K562 (cell line): ENCODE measurements around the gene ERAL1. TPM values are rescaled to one million over a fixed set of nuclear protein-coding genes. Genes with fewer than 3 reads are reported as not detected.

Experiments used
- CSDE1 ChIP-seq, 2 experiments: fragments of 450-650 bp; IDR thresholded peaks; 2 replicates each; pipeline ENCODE4 v1.6.1; 2016; ENCODE audit warnings: mild to moderate bottlenecking in 1 of 2
- CTCFL ChIP-seq: IDR thresholded peaks from 2 replicates; pipeline ENCODE4 v1.6.1; 2011; ENCODE audit warnings: borderline replicate concordance, low read depth, mild to moderate bottlenecking, moderate library complexity, low read length; ENCODE audit not compliant: insufficient read depth, poor library complexity, severe bottlenecking
- EP300 ChIP-seq: IDR thresholded peaks from 2 replicates; pipeline ENCODE4 v1.6.1; 2012; ENCODE audit warnings: low read length, improper control_type of control experiment
- POU5F1 ChIP-seq: fragments of 150-350 bp; IDR thresholded peaks from 2 replicates; pipeline ENCODE4 v1.6.1; 2014; ENCODE audit warnings: borderline replicate concordance, low read length, low read depth, mild to moderate bottlenecking; ENCODE audit not compliant: partially characterized antibody
- RBM17 ChIP-seq: fragments of 200-400 bp; formaldehyde crosslinking; IDR thresholded peaks from 2 replicates; pipeline ENCODE4 v1.6.1; 2017; ENCODE audit warnings: low read depth, mild to moderate bottlenecking, low read length, borderline replicate concordance
- U2AF1 ChIP-seq: fragments of 200-400 bp; formaldehyde crosslinking; optimal IDR thresholded peaks from 2 replicates; pipeline ENCODE3; 2017; ENCODE audit warnings: mild to moderate bottlenecking, low read depth, low read length, moderate library complexity
- ZNF121 ChIP-seq: sonication (generic); formaldehyde crosslinking; conservative IDR thresholded peaks from 2 replicates; pipeline ENCODE4 v1.8.0; 2022; ENCODE audit warnings: missing genetic modification reagents
- ZNF561 ChIP-seq: fragments of 450-650 bp; formaldehyde crosslinking; conservative IDR thresholded peaks from 2 replicates; pipeline ENCODE4 v1.4.0; 2020; ENCODE audit warnings: mild to moderate bottlenecking, moderate library complexity
- ZNF609 ChIP-seq: sonication (generic); formaldehyde crosslinking; IDR thresholded peaks from 2 replicates; pipeline ENCODE4 v1.8.1; 2023; ENCODE audit warnings: missing genetic modification reagents, mild to moderate bottlenecking, borderline replicate concordance
- polyA plus RNA-seq, 8 experiments: library from polyadenylated mRNA; depleted of rRNA in 4 of 8; stranded (reverse) in 5 of 8; unstranded in 3 of 8; fragments of >200 nt; fragmentation: Nextera tagmentation in 2 of 8; fragmentation: Illumina TruSeq in 1 of 8; extraction: Ambion mirVana in 2 of 8; extraction: Trizol in 1 of 8; gene quantifications; 2 replicates each; pipeline versions ENCODE4 v1.2.1 to v1.2.3, GENCODE V29; 2011 to 2014; ENCODE audit warnings: inconsistent platforms in 1 of 8, missing spikeins in 1 of 8
- total RNA-seq, 7 experiments: library from RNA; depleted of rRNA in 6 of 7; stranded (reverse); fragments of >200 nt in 6 of 7; fragmentation: Illumina TruSeq in 2 of 7; extraction: Trizol in 2 of 7; gene quantifications; 2 replicates each; pipeline versions ENCODE4 v1.2.1 to v1.2.3, GENCODE V29; 2011 to 2021; ENCODE audit warnings: low replicate concordance in 1 of 7
- TF ChIP-seq, protein P1 (sequence below): sonication (generic); formaldehyde crosslinking; IDR thresholded peaks from 2 replicates; pipeline ENCODE4 v1.8.0; 2022; ENCODE audit warnings: mild to moderate bottlenecking, missing genetic modification reagents
- TF ChIP-seq, protein P2 (sequence below): fragments of 150-350 bp; IDR thresholded peaks from 2 replicates; pipeline ENCODE4 v1.6.1; 2014; ENCODE audit warnings: low read depth, mild to moderate bottlenecking, low read length, borderline replicate concordance

Gene ERAL1
- total and polyA plus RNA-seq, 9 of the 15 experiments (the other 6 are each of a cell fraction or from before 2014, with no cell fraction given) = 37.5 to 351 (median 106) TPM

DNA sequence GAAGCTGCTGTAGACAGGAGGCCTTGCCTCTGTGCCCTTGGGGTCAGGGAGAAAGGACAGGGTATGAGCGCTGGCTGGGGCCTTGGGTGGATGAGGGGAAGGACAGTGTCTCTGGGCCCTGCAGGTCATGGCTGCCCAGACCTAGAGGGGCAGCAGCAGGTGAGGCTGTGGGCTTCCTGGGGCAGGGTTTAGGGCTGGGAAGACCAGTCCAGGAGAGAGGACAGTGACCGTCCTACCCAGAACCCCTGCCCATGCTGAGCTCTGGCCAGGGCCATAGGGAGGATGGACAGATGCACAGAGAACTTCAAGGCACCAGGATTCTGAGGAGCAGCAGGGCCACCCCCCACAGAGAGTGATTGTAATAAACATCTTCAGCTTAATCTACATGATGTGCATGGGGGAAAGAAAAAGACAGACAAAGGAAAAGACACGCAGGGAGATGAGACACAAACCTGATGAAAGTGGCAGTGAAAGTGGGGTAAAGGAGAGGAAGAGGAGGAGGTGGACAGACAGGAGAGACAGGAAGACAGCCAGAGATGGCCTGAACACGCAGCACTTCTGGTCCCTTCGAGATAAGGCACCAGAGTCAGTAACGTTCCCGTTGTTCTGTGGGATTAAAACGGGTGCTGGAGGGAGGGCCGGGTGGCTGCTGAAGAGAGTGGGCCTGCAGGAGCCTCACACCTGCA is 25.2 kb downstream of the ERAL1 start (continued):
- no peak for TF ChIP-seq ZNF561 (CRISPR knock-in tag)
- TF ChIP-seq POU5F1 = no peak
- TF ChIP-seq RBM17 = no peak
- no peak for TF ChIP-seq ZNF609 (CRISPR knock-in tag)
- TF ChIP-seq, protein P1, sequence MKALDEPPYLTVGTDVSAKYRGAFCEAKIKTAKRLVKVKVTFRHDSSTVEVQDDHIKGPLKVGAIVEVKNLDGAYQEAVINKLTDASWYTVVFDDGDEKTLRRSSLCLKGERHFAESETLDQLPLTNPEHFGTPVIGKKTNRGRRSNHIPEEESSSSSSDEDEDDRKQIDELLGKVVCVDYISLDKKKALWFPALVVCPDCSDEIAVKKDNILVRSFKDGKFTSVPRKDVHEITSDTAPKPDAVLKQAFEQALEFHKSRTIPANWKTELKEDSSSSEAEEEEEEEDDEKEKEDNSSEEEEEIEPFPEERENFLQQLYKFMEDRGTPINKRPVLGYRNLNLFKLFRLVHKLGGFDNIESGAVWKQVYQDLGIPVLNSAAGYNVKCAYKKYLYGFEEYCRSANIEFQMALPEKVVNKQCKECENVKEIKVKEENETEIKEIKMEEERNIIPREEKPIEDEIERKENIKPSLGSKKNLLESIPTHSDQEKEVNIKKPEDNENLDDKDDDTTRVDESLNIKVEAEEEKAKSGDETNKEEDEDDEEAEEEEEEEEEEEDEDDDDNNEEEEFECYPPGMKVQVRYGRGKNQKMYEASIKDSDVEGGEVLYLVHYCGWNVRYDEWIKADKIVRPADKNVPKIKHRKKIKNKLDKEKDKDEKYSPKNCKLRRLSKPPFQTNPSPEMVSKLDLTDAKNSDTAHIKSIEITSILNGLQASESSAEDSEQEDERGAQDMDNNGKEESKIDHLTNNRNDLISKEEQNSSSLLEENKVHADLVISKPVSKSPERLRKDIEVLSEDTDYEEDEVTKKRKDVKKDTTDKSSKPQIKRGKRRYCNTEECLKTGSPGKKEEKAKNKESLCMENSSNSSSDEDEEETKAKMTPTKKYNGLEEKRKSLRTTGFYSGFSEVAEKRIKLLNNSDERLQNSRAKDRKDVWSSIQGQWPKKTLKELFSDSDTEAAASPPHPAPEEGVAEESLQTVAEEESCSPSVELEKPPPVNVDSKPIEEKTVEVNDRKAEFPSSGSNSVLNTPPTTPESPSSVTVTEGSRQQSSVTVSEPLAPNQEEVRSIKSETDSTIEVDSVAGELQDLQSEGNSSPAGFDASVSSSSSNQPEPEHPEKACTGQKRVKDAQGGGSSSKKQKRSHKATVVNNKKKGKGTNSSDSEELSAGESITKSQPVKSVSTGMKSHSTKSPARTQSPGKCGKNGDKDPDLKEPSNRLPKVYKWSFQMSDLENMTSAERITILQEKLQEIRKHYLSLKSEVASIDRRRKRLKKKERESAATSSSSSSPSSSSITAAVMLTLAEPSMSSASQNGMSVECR (CRISPR knock-in tag) = no peak
- no peak for TF ChIP-seq CSDE1 (IDR thresholded peaks at IDR 0.05)
- TF ChIP-seq, protein P2, sequence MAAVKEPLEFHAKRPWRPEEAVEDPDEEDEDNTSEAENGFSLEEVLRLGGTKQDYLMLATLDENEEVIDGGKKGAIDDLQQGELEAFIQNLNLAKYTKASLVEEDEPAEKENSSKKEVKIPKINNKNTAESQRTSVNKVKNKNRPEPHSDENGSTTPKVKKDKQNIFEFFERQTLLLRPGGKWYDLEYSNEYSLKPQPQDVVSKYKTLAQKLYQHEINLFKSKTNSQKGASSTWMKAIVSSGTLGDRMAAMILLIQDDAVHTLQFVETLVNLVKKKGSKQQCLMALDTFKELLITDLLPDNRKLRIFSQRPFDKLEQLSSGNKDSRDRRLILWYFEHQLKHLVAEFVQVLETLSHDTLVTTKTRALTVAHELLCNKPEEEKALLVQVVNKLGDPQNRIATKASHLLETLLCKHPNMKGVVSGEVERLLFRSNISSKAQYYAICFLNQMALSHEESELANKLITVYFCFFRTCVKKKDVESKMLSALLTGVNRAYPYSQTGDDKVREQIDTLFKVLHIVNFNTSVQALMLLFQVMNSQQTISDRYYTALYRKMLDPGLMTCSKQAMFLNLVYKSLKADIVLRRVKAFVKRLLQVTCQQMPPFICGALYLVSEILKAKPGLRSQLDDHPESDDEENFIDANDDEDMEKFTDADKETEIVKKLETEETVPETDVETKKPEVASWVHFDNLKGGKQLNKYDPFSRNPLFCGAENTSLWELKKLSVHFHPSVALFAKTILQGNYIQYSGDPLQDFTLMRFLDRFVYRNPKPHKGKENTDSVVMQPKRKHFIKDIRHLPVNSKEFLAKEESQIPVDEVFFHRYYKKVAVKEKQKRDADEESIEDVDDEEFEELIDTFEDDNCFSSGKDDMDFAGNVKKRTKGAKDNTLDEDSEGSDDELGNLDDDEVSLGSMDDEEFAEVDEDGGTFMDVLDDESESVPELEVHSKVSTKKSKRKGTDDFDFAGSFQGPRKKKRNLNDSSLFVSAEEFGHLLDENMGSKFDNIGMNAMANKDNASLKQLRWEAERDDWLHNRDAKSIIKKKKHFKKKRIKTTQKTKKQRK = no peak
- TF ChIP-seq CTCFL = no peak
- TF ChIP-seq EP300 = peak; percentile 11; the same call in 1 of the 2 replicates
- TF ChIP-seq U2AF1 = no peak
- TF ChIP-seq ZNF121 (CRISPR knock-in tag) = no peak
